Right lobe of liver (tissue), 6 donors: Measurements from ENCODE around the gene BEGAIN. TPM values are rescaled to one million over a fixed set of nuclear protein-coding genes. Genes with fewer than 3 reads are reported as not detected.

Source experiments
- ATAC-seq, 4 donors: fragments of 200-7000 bp; cut with Tn5 transposase; one replicate each; pipeline ENCODE4 v1.9.1; 2020; ENCODE audit warnings: mild to moderate bottlenecking in 4 of 4, moderate library complexity in 4 of 4
- DNase-seq, 3 donors: peaks; one replicate each; pipeline ENCODE4 v3.0.0-alpha.2; 2020
- H3K27ac ChIP-seq, 3 donors: fragments of 200-600 bp; one replicate each; pipeline ENCODE4 v1.8.0; 2022
- H3K27me3 ChIP-seq, 2 donors: fragments of 200-600 bp; one replicate each; pipeline ENCODE4 v1.8.0; 2022
- H3K36me3 ChIP-seq, 4 donors: fragments of 200-600 bp; sonication (generic) in 1 of 4; one replicate each; pipeline versions ENCODE4 v1.5.1 to v1.8.0; 2017 to 2022; ENCODE audit warnings: control low read depth in 1 of 4
- H3K4me1 ChIP-seq, 4 donors: fragments of 200-600 bp; sonication (generic) in 1 of 4; one replicate each; pipeline versions ENCODE4 v1.5.1 to v1.8.0; 2017 to 2022; ENCODE audit warnings: control low read depth in 1 of 4
- H3K4me3 ChIP-seq, 3 donors: fragments of 200-600 bp; one replicate each; pipeline ENCODE4 v1.8.0; 2022
- H3K9me3 ChIP-seq, 4 donors: fragments of 200-600 bp; sonication (generic) in 1 of 4; one replicate each; pipeline versions ENCODE4 v1.5.1 to v1.8.0; 2017 to 2022; ENCODE audit warnings: control low read depth in 1 of 4
- POLR2A ChIP-seq: fragments of 450-650 bp; IDR thresholded peaks from one replicate; pipeline ENCODE4 v1.6.1; 2017; ENCODE audit warnings: antibody characterized with exemption, mild to moderate bottlenecking
- WGBS: methylation state at CpG from one replicate; pipeline ENCODE4 v1.1.6; 2018; ENCODE audit warnings: low coverage, low lambda C conversion rate; ENCODE audit not compliant: insufficient coverage; ENCODE audit errors: missing lambda C conversion rate; 5-methylcytosine and 5-hydroxymethylcytosine counted together
- intact Hi-C, 2 donors: fragments of 100-400 bp; cut with DNase I; formaldehyde crosslinking; loops; one replicate each; pipeline versions ENCODE4 v1.11.2 to v1.14.1; 2022
- total RNA-seq, 6 experiments: library from RNA; depleted of rRNA in 2 of 6; stranded (reverse); fragments of >200 nt in 2 of 6; fragmentation: NEBNext Ultra II Directional in 3 of 6; extraction: Animal tissue kit (Norgen Biotek cat#: 25700) in 3 of 6; gene quantifications; one replicate each; pipeline versions ENCODE4 v1.1.0 to v1.2.4, GENCODE V29; 2016 to 2023
- TF ChIP-seq, protein P1 (sequence below), 4 donors: fragments of 200-600 bp in 3 of 4; fragments of 450-650 bp in 1 of 4; IDR thresholded peaks; one replicate each; pipeline versions ENCODE4 v1.5.1 to v1.8.0; 2016 to 2022; ENCODE audit warnings: antibody characterized with exemption in 4 of 4, mild to moderate bottlenecking in 2 of 4
- donor health status: DM: no; HTN: yes; CAD: no.
- donor health status: DM: no; HTN: no; CAD: no.
- donor health status: DM: no; HTN: no; CAD: no.
- donor health status: DM: no; HTN: yes; CAD: no.
- donor health status: DM: no; HTN: yes; CAD: no.

Gene BEGAIN
- total RNA-seq, 6 experiments from 2014 or later: 0.12 to 0.61 (median 0.34) TPM

GRCh38 chr14:100544506-100545141 lies 42.6 kb downstream of the BEGAIN start:
- H3K36me3 ChIP-seq: no peaks in the 10 kb centered on the region
- WGBS: 73% methylated on average over 2 of the region's 15 CpGs
- intact Hi-C loops: no loop called here
- ATAC-seq: no peak
- H3K27ac ChIP-seq: no peak overlapping the region
- TF ChIP-seq, protein P1, sequence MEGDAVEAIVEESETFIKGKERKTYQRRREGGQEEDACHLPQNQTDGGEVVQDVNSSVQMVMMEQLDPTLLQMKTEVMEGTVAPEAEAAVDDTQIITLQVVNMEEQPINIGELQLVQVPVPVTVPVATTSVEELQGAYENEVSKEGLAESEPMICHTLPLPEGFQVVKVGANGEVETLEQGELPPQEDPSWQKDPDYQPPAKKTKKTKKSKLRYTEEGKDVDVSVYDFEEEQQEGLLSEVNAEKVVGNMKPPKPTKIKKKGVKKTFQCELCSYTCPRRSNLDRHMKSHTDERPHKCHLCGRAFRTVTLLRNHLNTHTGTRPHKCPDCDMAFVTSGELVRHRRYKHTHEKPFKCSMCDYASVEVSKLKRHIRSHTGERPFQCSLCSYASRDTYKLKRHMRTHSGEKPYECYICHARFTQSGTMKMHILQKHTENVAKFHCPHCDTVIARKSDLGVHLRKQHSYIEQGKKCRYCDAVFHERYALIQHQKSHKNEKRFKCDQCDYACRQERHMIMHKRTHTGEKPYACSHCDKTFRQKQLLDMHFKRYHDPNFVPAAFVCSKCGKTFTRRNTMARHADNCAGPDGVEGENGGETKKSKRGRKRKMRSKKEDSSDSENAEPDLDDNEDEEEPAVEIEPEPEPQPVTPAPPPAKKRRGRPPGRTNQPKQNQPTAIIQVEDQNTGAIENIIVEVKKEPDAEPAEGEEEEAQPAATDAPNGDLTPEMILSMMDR (IDR thresholded peaks at IDR 0.05): no peak
- TF ChIP-seq POLR2A: no peak
- no peaks in the 10 kb centered on the region for H3K27me3 ChIP-seq
- H3K9me3 ChIP-seq: no peaks in the 10 kb centered on the region
- DNase-seq: no peak
- no peak overlapping the region for H3K4me3 ChIP-seq
- peaks cover 0 to 4% (median 0%) of the 10 kb centered on the region in 4 donors for H3K4me1 ChIP-seq

GRCh38 chr14:100543471-100544455 lies 43.5 kb downstream of the BEGAIN start:
- DNase-seq: no peak
- no CpG with 5 or more reads among the region's 19 CpGs for WGBS
- Histone ChIP-seq H3K36me3 (no peaks in the 10 kb centered on the region), H3K9me3 (no peaks in the 10 kb centered on the region), H3K4me3 (no peak overlapping the region), H3K27me3 (no peaks in the 10 kb centered on the region), H3K27ac (no peak overlapping the region), H3K4me1 (peaks cover 0 to 4% (median 0%) of the 10 kb centered on the region in 4 donors)
- ATAC-seq: no peak
- no peak for TF ChIP-seq POLR2A
- TF ChIP-seq, protein P1 (IDR thresholded peaks at IDR 0.05): no peak
- intact Hi-C loops: no loop called here

DNA sequence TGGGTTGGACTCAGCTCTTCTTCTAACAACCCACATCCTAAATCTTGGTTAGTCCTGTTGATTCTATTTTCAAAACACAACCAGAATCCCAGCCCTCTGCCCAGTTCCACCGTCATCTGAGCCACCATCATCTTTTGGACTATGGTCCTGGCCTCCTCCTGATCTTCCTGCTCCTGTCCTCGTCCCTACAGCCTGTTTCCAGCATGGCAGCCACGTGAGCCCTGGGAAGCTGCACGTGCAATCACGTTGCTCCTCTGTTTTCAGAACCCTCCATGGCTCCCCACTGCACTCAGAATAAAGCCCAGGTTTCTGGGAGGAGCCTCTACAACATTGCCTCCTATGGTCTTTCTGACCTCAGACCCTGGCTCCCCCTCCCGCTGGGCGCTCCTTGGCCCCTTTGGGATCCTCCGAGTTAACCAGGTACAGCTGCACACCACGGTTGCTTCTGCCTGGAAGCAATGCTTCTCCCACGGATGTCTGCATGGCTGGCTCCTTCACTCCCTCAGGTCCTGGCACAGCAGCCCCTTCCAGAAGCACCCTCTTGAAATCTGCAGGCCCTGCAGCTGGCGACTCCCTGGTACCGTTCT lies 44.5 kb downstream of the BEGAIN start:
- Histone ChIP-seq H3K27me3 (no peaks in the 10 kb centered on the region), H3K4me1 (peaks cover 0 to 4% (median 0%) of the 10 kb centered on the region in 4 donors), H3K36me3 (no peaks in the 10 kb centered on the region), H3K27ac (no peak overlapping the region), H3K4me3 (no peak overlapping the region), H3K9me3 (no peaks in the 10 kb centered on the region)
- no peak for ATAC-seq
- TF ChIP-seq, protein P1 (IDR thresholded peaks at IDR 0.05): no peak
- TF ChIP-seq POLR2A: no peak
- intact Hi-C loops: no loop called here
- DNase-seq: peak in 1 of 3 donors; percentile 36
- WGBS: 81% methylated on average over 12 of the region's 12 CpGs

DNA sequence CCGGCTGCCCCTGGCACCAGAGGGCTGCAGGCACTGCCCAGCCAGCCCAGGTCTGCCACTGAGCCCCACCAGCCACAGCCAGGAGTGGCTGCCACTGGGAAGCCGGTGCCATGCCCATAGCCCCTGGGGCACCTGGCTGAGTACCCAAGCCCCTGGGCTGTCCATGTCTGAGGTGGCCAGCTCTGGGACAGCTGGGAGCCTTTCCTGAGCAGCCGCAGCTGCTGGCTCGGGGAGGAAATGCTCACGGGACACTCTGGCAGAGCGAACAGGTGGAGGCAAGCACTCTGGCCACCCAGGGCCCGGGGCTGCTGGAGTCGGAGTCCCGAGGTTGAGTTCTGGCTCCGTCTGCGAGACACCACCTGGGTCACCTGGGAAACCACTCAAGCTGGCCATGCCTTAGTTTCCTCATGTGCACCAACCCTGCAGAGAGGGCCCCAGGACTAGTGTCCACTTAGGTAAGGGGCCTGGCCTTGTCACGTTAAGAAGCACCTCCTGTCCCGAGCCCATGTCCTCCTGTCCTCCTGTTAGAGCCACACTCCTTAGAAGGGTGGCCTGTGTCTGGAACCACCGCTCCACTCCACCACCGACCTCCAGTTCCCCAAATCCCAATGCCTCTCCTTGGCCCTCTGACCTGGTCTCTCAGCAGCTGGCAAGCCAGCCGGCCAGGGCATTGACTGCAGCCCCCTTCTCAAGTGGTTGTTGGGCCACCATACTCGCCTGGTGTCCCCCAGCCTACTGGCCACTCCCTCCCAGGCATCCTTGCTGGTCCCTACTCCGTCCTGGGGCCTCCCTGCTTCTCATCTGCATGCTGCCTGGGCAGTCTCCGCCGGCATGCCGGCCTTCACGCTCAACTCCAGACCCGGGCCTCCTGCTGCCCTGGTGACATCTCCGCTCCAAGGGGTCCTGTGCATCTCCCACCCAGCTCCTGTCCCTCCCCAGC lies 45.3 kb downstream of the BEGAIN start:
- 95% methylated on average over 12 of the region's 24 CpGs for WGBS
- Histone ChIP-seq H3K4me3 (no peak overlapping the region), H3K9me3 (no peaks in the 10 kb centered on the region), H3K36me3 (no peaks in the 10 kb centered on the region), H3K27ac (no peak overlapping the region), H3K4me1 (peaks cover 0 to 4% (median 0%) of the 10 kb centered on the region in 4 donors), H3K27me3 (no peaks in the 10 kb centered on the region)
- TF ChIP-seq POLR2A: no peak
- TF ChIP-seq, protein P1 (IDR thresholded peaks at IDR 0.05): no peak
- intact Hi-C loops: no loop called here
- peak in 2 of 3 donors; percentile 17 to 48 for DNase-seq
- no peak for ATAC-seq
